Measurements from ENCODE around the gene SELENOI.

DNA sequence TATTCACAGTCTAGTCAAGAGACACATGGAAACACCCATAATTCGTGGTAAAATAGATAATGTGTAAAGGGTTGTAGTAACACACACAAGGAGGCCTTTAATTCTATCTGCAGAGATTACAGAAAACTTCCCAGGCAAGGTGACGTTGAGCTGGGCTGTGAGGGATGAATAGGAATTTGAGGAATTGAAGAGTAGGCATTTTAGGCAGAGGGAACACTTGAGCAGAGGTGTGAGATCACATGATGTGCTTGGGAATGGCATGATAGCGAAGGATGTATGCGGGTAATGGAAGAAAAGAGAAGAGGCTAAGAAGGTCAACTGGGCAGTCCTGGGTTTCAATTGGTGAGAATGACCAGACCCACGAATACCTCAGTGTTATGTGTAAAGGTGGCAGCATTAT, 76.0 kb downstream of the SELENOI start:
- TF ChIP-seq SP1 (IDR thresholded peaks at IDR 0.05): no peak
- TF ChIP-seq ELF4 (IDR thresholded peaks at IDR 0.05): no peak
- no peak for TF ChIP-seq SUZ12 (IDR thresholded peaks at IDR 0.05)
- no peak for TF ChIP-seq L3MBTL2 (conservative IDR thresholded peaks at IDR 0.05)
- no peak for TF ChIP-seq TARDBP (IDR thresholded peaks at IDR 0.05)

All from HEK293T (cell line).